ENCODE data around the gene SAP30L. TPM values are rescaled to one million over a fixed set of nuclear protein-coding genes. Genes with fewer than 3 reads are reported as not detected.

SAP30L gene
- total RNA-seq, 6 experiments from 2014 or later, result 23.3 to 31.5 (median 28.1) TPM

- Mint-ChIP-seq H3K4me1 (ENCODE audit: low read depth) (peaks cover 50% of the 10 kb centered on the region), H3K27me3 (ENCODE audit: insufficient read depth) (peaks cover 1% of the 10 kb centered on the region; the same call in 1 of the 2 replicates), H3K4me3 (no peak overlapping the region), H3K36me3 (ENCODE audit: low read depth) (no peaks in the 10 kb centered on the region), H3K27ac (no peak overlapping the region; the same call in none of the 2 replicates), H3K9me3 (no peaks in the 10 kb centered on the region)
- TF ChIP-seq, protein P1, sequence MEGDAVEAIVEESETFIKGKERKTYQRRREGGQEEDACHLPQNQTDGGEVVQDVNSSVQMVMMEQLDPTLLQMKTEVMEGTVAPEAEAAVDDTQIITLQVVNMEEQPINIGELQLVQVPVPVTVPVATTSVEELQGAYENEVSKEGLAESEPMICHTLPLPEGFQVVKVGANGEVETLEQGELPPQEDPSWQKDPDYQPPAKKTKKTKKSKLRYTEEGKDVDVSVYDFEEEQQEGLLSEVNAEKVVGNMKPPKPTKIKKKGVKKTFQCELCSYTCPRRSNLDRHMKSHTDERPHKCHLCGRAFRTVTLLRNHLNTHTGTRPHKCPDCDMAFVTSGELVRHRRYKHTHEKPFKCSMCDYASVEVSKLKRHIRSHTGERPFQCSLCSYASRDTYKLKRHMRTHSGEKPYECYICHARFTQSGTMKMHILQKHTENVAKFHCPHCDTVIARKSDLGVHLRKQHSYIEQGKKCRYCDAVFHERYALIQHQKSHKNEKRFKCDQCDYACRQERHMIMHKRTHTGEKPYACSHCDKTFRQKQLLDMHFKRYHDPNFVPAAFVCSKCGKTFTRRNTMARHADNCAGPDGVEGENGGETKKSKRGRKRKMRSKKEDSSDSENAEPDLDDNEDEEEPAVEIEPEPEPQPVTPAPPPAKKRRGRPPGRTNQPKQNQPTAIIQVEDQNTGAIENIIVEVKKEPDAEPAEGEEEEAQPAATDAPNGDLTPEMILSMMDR (IDR thresholded peaks at IDR 0.05), result no peak
- no peak for DNase-seq
Measured at GRCh38 chr5:154401931-154402330, 43.9 kb upstream of the SAP30L start.

GRCh38 chr5:154402611-154403010 is 43.2 kb upstream of the SAP30L start:
- peak overlapping the region; percentile 19; the same call in 1 of the 2 replicates for H3K27ac Mint-ChIP-seq
- H3K27me3 Mint-ChIP-seq (ENCODE audit: insufficient read depth), result peaks cover 1% of the 10 kb centered on the region

GRCh38 chr5:154403234-154403633 is 42.6 kb upstream of the SAP30L start:
- Mint-ChIP-seq H3K4me1 (ENCODE audit: low read depth) (peaks cover 53% of the 10 kb centered on the region), H3K27ac (peak overlapping the region; percentile 19; the same call in 1 of the 2 replicates), H3K9me3 (no peaks in the 10 kb centered on the region), H3K4me3 (no peak overlapping the region), H3K27me3 (ENCODE audit: insufficient read depth) (peaks cover 1% of the 10 kb centered on the region), H3K36me3 (ENCODE audit: low read depth) (no peaks in the 10 kb centered on the region)
- no peak for DNase-seq
- TF ChIP-seq, protein P1 (IDR thresholded peaks at IDR 0.05), result no peak

More at GRCh38 chr5:154402611-154403010, 43.2 kb upstream of the SAP30L start:
- Mint-ChIP-seq H3K36me3 (ENCODE audit: low read depth) (no peaks in the 10 kb centered on the region), H3K9me3 (no peaks in the 10 kb centered on the region), H3K4me1 (ENCODE audit: low read depth) (peaks cover 53% of the 10 kb centered on the region), H3K4me3 (no peak overlapping the region)
- no peak for DNase-seq
- TF ChIP-seq, protein P1 (IDR thresholded peaks at IDR 0.05), result no peak

DNA sequence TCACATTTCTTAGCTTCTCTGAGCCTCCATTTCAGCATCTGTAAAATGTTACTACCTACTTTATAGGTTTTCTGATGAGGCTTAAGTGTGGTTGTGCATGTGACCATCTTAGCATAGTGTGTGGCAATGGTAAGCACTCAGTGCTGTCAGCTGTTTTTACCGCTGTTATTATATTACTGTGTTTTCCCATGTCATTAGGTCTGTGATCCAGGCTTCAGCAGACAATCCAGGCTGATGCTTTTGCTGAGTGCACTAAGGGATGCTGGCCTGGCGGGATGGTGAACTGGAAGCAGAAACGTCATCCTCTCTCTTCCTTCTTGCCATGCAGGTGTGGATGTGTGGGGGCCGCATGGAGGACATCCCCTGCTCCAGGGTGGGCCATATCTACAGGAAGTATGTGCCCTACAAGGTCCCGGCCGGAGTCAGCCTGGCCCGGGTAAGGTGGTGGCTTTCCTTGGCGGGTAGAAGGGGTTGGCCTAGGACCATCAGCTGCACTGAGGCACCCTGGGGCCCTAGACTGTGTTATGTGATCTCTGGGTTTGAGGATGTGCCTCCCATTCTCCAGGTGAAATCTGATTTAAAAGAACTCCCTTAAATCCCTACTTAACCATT is 41.9 kb upstream of the SAP30L start:
- H3K27ac Mint-ChIP-seq, result peak overlapping the region; percentile 4
- H3K4me1 Mint-ChIP-seq (ENCODE audit: low read depth), result peaks cover 53% of the 10 kb centered on the region
- TF ChIP-seq, protein P1 (IDR thresholded peaks at IDR 0.05), result no peak
- peak; percentile 8 for DNase-seq
- H3K9me3 Mint-ChIP-seq, result no peaks in the 10 kb centered on the region
- H3K4me3 Mint-ChIP-seq, result no peak overlapping the region
- peaks cover 1% of the 10 kb centered on the region for H3K27me3 Mint-ChIP-seq (ENCODE audit: insufficient read depth)
- H3K36me3 Mint-ChIP-seq (ENCODE audit: low read depth), result no peaks in the 10 kb centered on the region

DNA sequence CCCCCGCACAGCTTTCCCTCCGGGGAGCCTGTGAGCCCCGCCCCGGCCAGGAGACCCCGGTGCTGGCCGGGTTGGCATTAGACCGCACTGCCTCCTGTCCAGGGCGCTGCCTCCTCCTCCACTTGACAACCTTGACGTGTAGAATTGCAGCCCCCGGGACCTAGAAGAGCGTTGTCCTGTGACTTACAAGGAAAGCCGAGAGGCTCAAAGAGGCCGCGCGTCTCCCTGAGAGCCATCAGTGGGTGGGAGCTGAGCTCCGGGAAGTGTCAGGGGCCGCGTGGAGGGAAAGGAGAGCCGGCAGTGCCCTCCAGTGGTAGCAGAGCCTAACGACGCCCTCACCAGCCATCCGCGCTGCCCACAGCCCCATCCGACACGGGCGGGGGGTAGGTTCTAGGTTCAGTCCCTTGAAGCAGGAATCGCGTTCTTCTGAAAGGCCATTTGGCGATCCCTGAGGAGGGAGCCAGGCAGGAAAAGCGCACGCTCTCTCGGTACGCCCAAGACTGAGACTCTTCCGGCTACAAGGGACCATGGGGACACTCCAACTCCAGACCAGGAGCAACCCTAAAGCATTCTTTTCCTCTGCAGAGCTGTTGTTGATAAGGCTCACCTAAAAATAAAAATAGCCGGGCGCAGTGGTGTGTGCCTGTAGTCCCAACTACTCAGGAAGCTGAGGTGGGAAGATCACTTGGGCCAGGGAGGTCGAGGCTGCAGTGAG is 40.6 kb upstream of the SAP30L start:
- Mint-ChIP-seq H3K4me1 (ENCODE audit: low read depth) (peaks cover 52% of the 10 kb centered on the region), H3K9me3 (no peaks in the 10 kb centered on the region), H3K4me3 (peak overlapping the region; percentile 80), H3K27ac (peak overlapping the region; percentile 49), H3K27me3 (ENCODE audit: insufficient read depth) (no peaks in the 10 kb centered on the region; the same call in 1 of the 2 replicates), H3K36me3 (ENCODE audit: low read depth) (0 out of 2 replicates have a peak, but pooled peaks cover 5% of the 10 kb centered on the region)
- peak; percentile 59 for DNase-seq
- TF ChIP-seq, protein P1 (IDR thresholded peaks at IDR 0.05), result peak; percentile 89
